ENCODE data around the gene NSFL1C. TPM values are rescaled to one million over a fixed set of nuclear protein-coding genes. Genes with fewer than 3 reads are reported as not detected.

NSFL1C gene
- total RNA-seq, 1 donor from 2014 or later = 93.9 TPM

- peaks cover 15% of the 10 kb centered on the region for H3K4me1 Mint-ChIP-seq
- DNase-seq (ENCODE audit: low read depth, low spot score) = no peak
- peaks cover 83% of the 10 kb centered on the region for H3K27me3 Mint-ChIP-seq (ENCODE audit: low read depth)
- TF ChIP-seq, protein P1, sequence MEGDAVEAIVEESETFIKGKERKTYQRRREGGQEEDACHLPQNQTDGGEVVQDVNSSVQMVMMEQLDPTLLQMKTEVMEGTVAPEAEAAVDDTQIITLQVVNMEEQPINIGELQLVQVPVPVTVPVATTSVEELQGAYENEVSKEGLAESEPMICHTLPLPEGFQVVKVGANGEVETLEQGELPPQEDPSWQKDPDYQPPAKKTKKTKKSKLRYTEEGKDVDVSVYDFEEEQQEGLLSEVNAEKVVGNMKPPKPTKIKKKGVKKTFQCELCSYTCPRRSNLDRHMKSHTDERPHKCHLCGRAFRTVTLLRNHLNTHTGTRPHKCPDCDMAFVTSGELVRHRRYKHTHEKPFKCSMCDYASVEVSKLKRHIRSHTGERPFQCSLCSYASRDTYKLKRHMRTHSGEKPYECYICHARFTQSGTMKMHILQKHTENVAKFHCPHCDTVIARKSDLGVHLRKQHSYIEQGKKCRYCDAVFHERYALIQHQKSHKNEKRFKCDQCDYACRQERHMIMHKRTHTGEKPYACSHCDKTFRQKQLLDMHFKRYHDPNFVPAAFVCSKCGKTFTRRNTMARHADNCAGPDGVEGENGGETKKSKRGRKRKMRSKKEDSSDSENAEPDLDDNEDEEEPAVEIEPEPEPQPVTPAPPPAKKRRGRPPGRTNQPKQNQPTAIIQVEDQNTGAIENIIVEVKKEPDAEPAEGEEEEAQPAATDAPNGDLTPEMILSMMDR (conservative IDR thresholded peaks at IDR 0.05) = no peak
- H3K4me3 Mint-ChIP-seq = peak overlapping the region; percentile 19
- no peaks in the 10 kb centered on the region for H3K36me3 Mint-ChIP-seq (ENCODE audit: low read depth)
- H3K27ac Mint-ChIP-seq (ENCODE audit: unreplicated experiment) = no peak overlapping the region
- H3K9me3 Mint-ChIP-seq = no peaks in the 10 kb centered on the region
Observed at GRCh38 chr20:1396702-1397101, 69.9 kb downstream of the NSFL1C start.

DNA sequence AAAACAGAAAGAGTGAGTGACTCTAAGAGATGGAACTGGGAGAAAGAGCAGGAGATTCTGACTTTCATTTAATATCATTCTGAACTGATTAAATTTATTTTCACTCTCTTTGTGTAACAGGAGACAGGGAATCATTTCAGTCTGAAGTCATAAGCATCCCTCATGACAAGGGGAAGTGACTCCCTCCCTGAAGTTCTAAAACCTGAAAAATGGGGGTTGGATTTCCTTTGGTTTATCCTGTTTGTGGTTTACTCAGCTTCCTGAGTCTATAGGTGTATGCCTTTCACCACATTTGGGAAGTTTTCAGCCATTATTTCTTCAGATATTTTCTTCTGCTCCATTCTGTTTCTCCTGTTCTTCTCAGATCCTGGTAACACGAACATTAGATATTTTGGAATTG is 70.4 kb downstream of the NSFL1C start:
- peaks cover 19% of the 10 kb centered on the region for H3K4me1 Mint-ChIP-seq
- TF ChIP-seq, protein P1 (conservative IDR thresholded peaks at IDR 0.05) = no peak
- DNase-seq (ENCODE audit: low read depth, low spot score) = no peak
- peak overlapping the region; percentile 19 for H3K4me3 Mint-ChIP-seq
- H3K9me3 Mint-ChIP-seq = no peaks in the 10 kb centered on the region
- H3K36me3 Mint-ChIP-seq (ENCODE audit: low read depth) = no peaks in the 10 kb centered on the region
- H3K27me3 Mint-ChIP-seq (ENCODE audit: low read depth) = peaks cover 81% of the 10 kb centered on the region
- no peak overlapping the region for H3K27ac Mint-ChIP-seq (ENCODE audit: unreplicated experiment)

DNA sequence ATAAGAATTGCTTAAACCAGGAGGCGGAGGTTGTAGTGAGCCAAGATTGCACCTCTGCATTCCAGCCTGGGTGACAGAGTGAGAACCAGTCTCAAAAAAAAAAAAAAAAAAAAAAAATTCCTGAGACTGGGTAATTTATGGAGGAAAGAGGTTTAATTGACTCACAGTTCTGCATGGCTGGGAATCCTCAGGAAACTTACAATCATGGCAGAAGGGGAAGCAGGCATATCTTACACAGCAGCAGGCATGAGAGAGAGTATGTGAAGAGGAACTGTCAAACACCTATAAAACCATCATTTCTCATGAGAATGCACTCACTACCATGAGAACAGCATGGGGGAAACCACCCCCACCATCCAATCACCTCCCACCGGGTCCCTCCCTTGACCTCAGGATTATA is 72.0 kb downstream of the NSFL1C start:
- TF ChIP-seq, protein P1 (conservative IDR thresholded peaks at IDR 0.05) = no peak
- no peak for DNase-seq (ENCODE audit: low read depth, low spot score)
- peaks cover 69% of the 10 kb centered on the region for H3K27me3 Mint-ChIP-seq (ENCODE audit: low read depth)
- no peak overlapping the region for H3K27ac Mint-ChIP-seq (ENCODE audit: unreplicated experiment)
- no peaks in the 10 kb centered on the region for H3K9me3 Mint-ChIP-seq
- no peaks in the 10 kb centered on the region for H3K36me3 Mint-ChIP-seq (ENCODE audit: low read depth)
- peaks cover 34% of the 10 kb centered on the region for H3K4me1 Mint-ChIP-seq
- H3K4me3 Mint-ChIP-seq = peak overlapping the region; percentile 72

GRCh38 chr20:1393507-1393882 is 73.2 kb downstream of the NSFL1C start:
- DNase-seq (ENCODE audit: low read depth, low spot score) = no peak
- H3K27me3 Mint-ChIP-seq (ENCODE audit: low read depth) = peaks cover 57% of the 10 kb centered on the region
- no peaks in the 10 kb centered on the region for H3K9me3 Mint-ChIP-seq
- no peaks in the 10 kb centered on the region for H3K36me3 Mint-ChIP-seq (ENCODE audit: low read depth)
- peaks cover 42% of the 10 kb centered on the region for H3K4me1 Mint-ChIP-seq
- peak overlapping the region; percentile 94 for H3K4me3 Mint-ChIP-seq
- TF ChIP-seq, protein P1 (conservative IDR thresholded peaks at IDR 0.05) = no peak
- no peak overlapping the region for H3K27ac Mint-ChIP-seq (ENCODE audit: unreplicated experiment)

- Mint-ChIP-seq H3K9me3 (no peaks in the 10 kb centered on the region), H3K27ac (ENCODE audit: unreplicated experiment) (peak within 1 kb of the TSS; percentile 78), H3K4me3 (peak within 1 kb of the TSS; percentile 96), H3K27me3 (ENCODE audit: low read depth) (peaks cover 51% of the 10 kb centered on the region), H3K36me3 (ENCODE audit: low read depth) (no peaks in the 10 kb centered on the region), H3K4me1 (peaks cover 48% of the 10 kb centered on the region)
- TF ChIP-seq, protein P1 (conservative IDR thresholded peaks at IDR 0.05) = peak; percentile 23
- peak; percentile 73 for DNase-seq (ENCODE audit: low read depth, low spot score)
Observed at GRCh38 chr20:1392693-1393506, 73.7 kb downstream of the NSFL1C start, which contains the start of gene FKBP1A. Gene FKBP1A (minus strand): TSS chr20:1393054. CDS start chr20:1392998, 56 bp downstream.
